ENCODE data around the gene ADGRB3. TPM values are rescaled to one million over a fixed set of nuclear protein-coding genes. Genes with fewer than 3 reads are reported as not detected.
"Not testable (repeated sequence)": the region's sequence is repeated elsewhere in the genome, so short reads cannot be mapped to it uniquely, and the experiment has no call there.

ADGRB3 gene
- total and polyA plus RNA-seq, 2 donors (not counting 1 experiment from before 2014, with no cell fraction given) = not detected

- no peaks in the 10 kb centered on the region for H4K20me1 ChIP-seq (ENCODE audit: control insufficient read depth, insufficient read depth, low read length, poor library complexity, severe bottlenecking)
- Mint-ChIP-seq H3K4me3 (no peak overlapping the region), H3K27ac (no peak overlapping the region), H3K27me3 (no peaks in the 10 kb centered on the region), H3K9me3 (ENCODE audit: insufficient read depth) (peaks cover 3% of the 10 kb centered on the region), H3K4me1 (no peaks in the 10 kb centered on the region)
- H2AFZ ChIP-seq (ENCODE audit: insufficient read depth, low read depth, low read length, poor library complexity, severe bottlenecking) = no peak overlapping the region
- H3K9ac ChIP-seq (ENCODE audit: low read length) = no peak overlapping the region
- ChIA-PET CTCF (no interaction called here), POLR2A (no interaction called here)
- H3K4me2 ChIP-seq (replicated peaks; ENCODE audit: low read depth, low read length, poor library complexity, severe bottlenecking) = no peak overlapping the region
- intact Hi-C loops (cut with micrococcal nuclease) = no loop called here
- H3K27ac ChIP-seq (ENCODE audit: low read length in 2 of 2) = no peak overlapping the region
- DNase-seq (no peak), ATAC-seq (ENCODE audit: low read depth) (no peak)
- no CpG with 5 or more reads among the region's 2 CpGs for WGBS (ENCODE audit: insufficient coverage)
- TF ChIP-seq CTCF (IDR thresholded peaks at IDR 0.05) (no peak), EZH2 (IDR thresholded peaks at IDR 0.05; ENCODE audit: borderline replicate concordance, insufficient read depth, low read depth, low read length, poor library complexity, severe bottlenecking) (no peak)
- H3K4me1 ChIP-seq (ENCODE audit: control insufficient read depth in 2 of 2, insufficient read depth in 2 of 2, low read length in 2 of 2) = no peaks in the 10 kb centered on the region
- no peaks in the 10 kb centered on the region for H3K9me3 ChIP-seq (ENCODE audit: control extremely low read depth in 1 of 3, control insufficient read depth in 2 of 3, insufficient read depth in 1 of 3, low read length in 2 of 3)
- H3K27me3 ChIP-seq (replicated peaks in 1 of 4; ENCODE audit: control extremely low read depth in 1 of 4, control insufficient read depth in 3 of 4, insufficient read depth in 4 of 4, low read length in 3 of 4) = no peaks in the 10 kb centered on the region
- H3K4me3 ChIP-seq (ENCODE audit: control extremely low read depth in 1 of 5, extremely low read depth in 1 of 5, insufficient read depth in 1 of 5, low read depth in 2 of 5, low read length in 4 of 5) = no peak overlapping the region
- H3K36me3 ChIP-seq (replicated peaks in 1 of 2; ENCODE audit: control extremely low read depth in 1 of 2, control insufficient read depth in 1 of 2, extremely low read depth in 1 of 2, insufficient read depth in 2 of 2, low read length in 1 of 2) = no peaks in the 10 kb centered on the region
- H3K79me2 ChIP-seq (ENCODE audit: control insufficient read depth, insufficient read depth, low read length) = no peaks in the 10 kb centered on the region
These were observed 144.3 kb downstream of the ADGRB3 start for GRCh38 chr6:68779366-68779765.

DNA sequence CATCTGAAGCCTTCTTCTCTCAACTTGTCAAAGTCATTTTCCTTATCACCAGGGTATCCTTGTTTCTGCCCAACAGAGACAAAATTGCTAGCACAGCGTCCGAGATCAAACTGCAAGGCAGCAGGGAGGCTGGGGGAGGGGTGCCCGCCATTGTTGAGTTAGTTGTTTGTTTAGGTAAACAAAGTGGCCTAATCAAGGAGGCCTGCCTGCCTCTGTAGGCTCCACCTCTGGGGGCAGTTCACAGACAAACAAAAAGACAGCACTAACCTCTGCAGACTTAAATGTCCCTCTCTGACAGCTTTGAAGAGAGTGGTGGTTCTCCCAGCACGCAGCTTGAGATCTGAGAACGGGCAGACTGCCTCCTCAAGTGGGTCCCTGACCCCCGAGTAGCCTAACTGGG is 155.0 kb downstream of the ADGRB3 start:
- ATAC-seq (ENCODE audit: low read depth); H3K79me2 ChIP-seq (ENCODE audit: control insufficient read depth, insufficient read depth, low read length); H3K4me2 ChIP-seq (replicated peaks; ENCODE audit: low read depth, low read length, poor library complexity, severe bottlenecking); H3K27me3 ChIP-seq (replicated peaks in 1 of 4; ENCODE audit: control extremely low read depth in 1 of 4, control insufficient read depth in 3 of 4, insufficient read depth in 4 of 4, low read length in 3 of 4); H3K4me1 ChIP-seq (ENCODE audit: control insufficient read depth in 2 of 2, insufficient read depth in 2 of 2, low read length in 2 of 2); DNase-seq; CTCF ChIA-PET; H3K27ac Mint-ChIP-seq; intact Hi-C loops (cut with micrococcal nuclease); POLR2A ChIA-PET; H3K9me3 ChIP-seq (ENCODE audit: control extremely low read depth in 1 of 3, control insufficient read depth in 2 of 3, insufficient read depth in 1 of 3, low read length in 2 of 3); H3K9ac ChIP-seq (ENCODE audit: low read length); H4K20me1 ChIP-seq (ENCODE audit: control insufficient read depth, insufficient read depth, low read length, poor library complexity, severe bottlenecking); H3K27ac ChIP-seq (ENCODE audit: low read length in 2 of 2); H2AFZ ChIP-seq (ENCODE audit: insufficient read depth, low read depth, low read length, poor library complexity, severe bottlenecking); H3K4me3 ChIP-seq (ENCODE audit: control extremely low read depth in 1 of 5, extremely low read depth in 1 of 5, insufficient read depth in 1 of 5, low read depth in 2 of 5, low read length in 4 of 5); H3K4me3 Mint-ChIP-seq; H3K9me3 Mint-ChIP-seq (ENCODE audit: insufficient read depth); H3K36me3 ChIP-seq (replicated peaks in 1 of 2; ENCODE audit: control extremely low read depth in 1 of 2, control insufficient read depth in 1 of 2, extremely low read depth in 1 of 2, insufficient read depth in 2 of 2, low read length in 1 of 2); H3K27me3 Mint-ChIP-seq; H3K4me1 Mint-ChIP-seq: not testable (repeated sequence)
- WGBS (ENCODE audit: insufficient coverage) = 100% methylated on average over 3 of the region's 6 CpGs

GRCh38 chr6:68814976-68815375 is 179.9 kb downstream of the ADGRB3 start:
- not testable (repeated sequence) for ATAC-seq (ENCODE audit: low read depth); H2AFZ ChIP-seq (ENCODE audit: insufficient read depth, low read depth, low read length, poor library complexity, severe bottlenecking); H3K9me3 ChIP-seq (ENCODE audit: control extremely low read depth in 1 of 3, control insufficient read depth in 2 of 3, insufficient read depth in 1 of 3, low read length in 2 of 3)

More at GRCh38 chr6:68814976-68815375, 179.9 kb downstream of the ADGRB3 start:
- H3K27me3 Mint-ChIP-seq; H3K9me3 Mint-ChIP-seq (ENCODE audit: insufficient read depth); H3K4me3 Mint-ChIP-seq; H3K4me1 Mint-ChIP-seq; H3K9ac ChIP-seq (ENCODE audit: low read length); DNase-seq; CTCF ChIA-PET; H3K4me3 ChIP-seq (ENCODE audit: control extremely low read depth in 1 of 5, extremely low read depth in 1 of 5, insufficient read depth in 1 of 5, low read depth in 2 of 5, low read length in 4 of 5); H3K36me3 ChIP-seq (replicated peaks in 1 of 2; ENCODE audit: control extremely low read depth in 1 of 2, control insufficient read depth in 1 of 2, extremely low read depth in 1 of 2, insufficient read depth in 2 of 2, low read length in 1 of 2); H3K27ac ChIP-seq (ENCODE audit: low read length in 2 of 2); H3K4me2 ChIP-seq (replicated peaks; ENCODE audit: low read depth, low read length, poor library complexity, severe bottlenecking); H3K4me1 ChIP-seq (ENCODE audit: control insufficient read depth in 2 of 2, insufficient read depth in 2 of 2, low read length in 2 of 2); H3K79me2 ChIP-seq (ENCODE audit: control insufficient read depth, insufficient read depth, low read length); H4K20me1 ChIP-seq (ENCODE audit: control insufficient read depth, insufficient read depth, low read length, poor library complexity, severe bottlenecking); H3K27me3 ChIP-seq (replicated peaks in 1 of 4; ENCODE audit: control extremely low read depth in 1 of 4, control insufficient read depth in 3 of 4, insufficient read depth in 4 of 4, low read length in 3 of 4); POLR2A ChIA-PET; H3K27ac Mint-ChIP-seq; intact Hi-C loops (cut with micrococcal nuclease): not testable (repeated sequence)
- 100% methylated on average over 1 of the region's 5 CpGs for WGBS (ENCODE audit: insufficient coverage)
